HG02885 (cell line): ENCODE results near the gene PCBP1.
"Not testable (repeated sequence)": the region's sequence is repeated elsewhere in the genome, so short reads cannot be mapped to it uniquely, and the experiment has no call there.

Experiments used
- ATAC-seq: cut with Tn5 transposase; IDR thresholded peaks from one replicate; pipeline ENCODE4 v1.9.1; 2021; ENCODE audit warnings: mild to moderate bottlenecking; ENCODE audit not compliant: unreplicated experiment, poor library complexity

PCBP1 gene

DNA sequence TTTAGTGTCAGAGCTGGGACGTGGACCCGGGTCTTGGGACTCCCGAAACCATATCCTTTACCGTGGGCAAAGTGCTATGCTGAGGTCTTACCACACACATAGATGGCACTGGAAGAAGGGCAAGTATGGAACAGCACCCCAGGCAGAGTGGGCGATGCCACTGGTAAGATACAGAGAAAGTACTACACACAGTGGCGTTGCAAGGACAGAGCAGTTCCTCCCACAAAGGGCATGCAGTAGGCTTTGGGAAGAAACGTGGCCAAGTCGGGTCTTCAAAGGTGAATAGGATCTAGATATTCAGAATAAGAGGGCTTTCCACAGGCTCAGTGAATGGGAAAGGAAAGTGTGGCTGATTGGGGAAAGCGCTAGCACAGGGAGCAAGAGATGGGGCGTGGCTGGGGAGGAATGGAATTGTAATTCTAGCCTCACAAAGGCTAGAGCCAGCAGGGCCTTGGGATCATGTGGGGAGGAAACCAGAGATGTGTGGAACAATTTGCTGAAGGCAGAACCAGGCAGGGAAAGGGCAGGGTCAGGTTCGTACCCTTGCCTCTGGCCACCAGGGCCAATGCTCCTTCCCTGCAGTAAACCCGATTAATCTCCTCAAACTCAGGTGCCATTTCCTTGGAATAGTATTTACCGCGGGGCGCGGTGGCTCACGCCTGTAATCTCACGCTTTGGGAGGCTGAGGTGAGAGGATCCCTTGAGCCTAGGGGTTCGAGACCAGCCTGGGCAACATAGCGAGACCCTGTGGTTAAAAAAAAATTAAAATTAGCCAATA lies 36.0 kb downstream of the PCBP1 start:
- no peak for ATAC-seq

DNA sequence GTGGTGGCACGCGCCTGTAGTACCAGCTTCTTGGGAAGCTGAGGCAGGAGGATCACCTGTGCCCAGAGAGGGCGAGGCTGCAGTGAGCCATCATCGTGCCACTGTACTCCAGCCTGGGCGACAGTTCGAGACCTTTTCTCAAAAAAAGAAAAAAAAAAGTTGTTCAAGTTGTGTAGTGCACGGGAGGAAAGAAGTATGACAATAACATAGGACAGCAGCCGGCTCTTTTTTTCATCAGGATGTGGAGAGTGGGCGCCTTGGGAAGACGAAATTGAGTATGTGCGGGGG lies 36.5 kb downstream of the PCBP1 start:
- no peak for ATAC-seq

DNA sequence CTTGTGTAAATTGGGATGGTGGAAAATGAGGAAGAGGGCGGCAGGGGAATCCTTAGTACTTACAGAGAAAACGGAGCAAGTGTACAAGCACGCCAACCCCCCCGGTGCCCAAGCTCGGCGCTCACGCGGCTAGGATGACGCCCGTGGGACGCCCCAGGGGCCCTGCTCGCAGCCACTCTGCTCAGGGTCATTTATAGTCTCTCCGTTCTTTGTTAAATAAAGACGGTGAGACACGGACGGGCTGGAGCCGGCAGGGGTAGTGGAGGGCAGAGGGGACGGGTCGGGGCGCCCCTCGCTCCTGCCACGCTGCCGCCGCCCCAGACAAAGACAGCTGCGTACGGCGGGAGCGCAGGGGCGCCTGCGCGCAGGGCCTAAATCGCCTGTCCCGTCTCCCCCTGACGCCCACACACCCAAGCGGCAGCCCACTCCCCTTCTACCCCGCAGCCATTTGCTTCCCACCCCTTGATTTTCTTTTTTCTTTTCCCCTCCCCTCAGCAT lies 37.8 kb downstream of the PCBP1 start:
- ATAC-seq, result no peak

DNA sequence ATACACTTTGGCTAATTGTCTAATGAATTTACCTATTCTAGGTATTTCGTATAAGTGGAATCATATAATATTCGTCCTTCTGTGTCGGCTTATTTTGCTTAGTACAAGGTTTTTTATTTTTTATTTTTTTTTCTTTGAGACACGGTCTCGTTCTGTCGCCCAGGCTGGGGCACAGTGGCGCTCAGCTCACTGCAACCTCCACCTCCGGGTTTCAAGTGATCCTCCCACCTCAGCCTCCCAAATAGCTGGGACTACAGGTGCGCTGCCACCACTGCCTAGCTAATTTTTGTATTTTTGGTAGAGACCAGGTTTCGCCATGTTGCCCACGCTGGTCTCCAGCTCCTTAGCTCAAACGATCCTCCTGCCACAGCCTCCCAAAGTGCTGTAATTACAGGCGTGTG lies 38.2 kb downstream of the PCBP1 start:
- no peak for ATAC-seq

DNA sequence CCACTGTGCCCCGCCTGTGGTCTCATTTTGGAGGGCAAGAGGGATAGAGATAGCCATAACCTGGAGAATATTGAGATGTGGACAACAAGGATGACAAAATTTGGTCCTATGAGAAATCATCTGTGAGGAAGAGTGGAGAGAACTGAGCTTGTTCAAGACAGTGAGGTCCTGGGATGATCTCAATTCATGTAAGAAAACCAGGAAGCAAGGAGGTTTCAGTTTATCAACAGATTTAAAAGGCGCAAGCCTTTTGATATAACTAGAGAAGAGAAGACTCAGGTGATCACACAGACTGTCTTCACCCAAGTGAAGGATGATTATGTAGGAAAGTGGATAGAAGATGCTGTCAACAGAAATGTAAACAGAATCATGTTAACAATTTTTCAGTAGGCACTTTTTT lies 39.1 kb downstream of the PCBP1 start:
- no peak for ATAC-seq

DNA sequence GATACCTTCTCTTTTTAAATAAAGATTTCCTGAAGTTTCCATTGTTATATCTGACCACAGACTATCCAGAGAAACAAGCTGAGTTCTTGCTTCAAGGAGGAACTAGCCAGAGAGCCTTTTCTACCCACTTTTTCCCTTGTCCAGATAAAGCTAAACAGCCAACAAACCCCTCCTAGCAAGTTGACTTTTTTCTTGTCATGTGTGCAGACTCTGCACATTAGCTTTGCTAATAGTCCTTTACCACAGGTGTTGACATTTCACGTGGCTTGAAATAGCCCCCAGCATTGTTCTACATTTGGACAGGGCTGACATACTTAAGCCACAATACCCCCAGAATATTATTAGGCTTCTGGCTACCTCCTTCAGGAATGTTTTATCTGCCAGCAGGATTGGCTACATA lies 40.7 kb downstream of the PCBP1 start:
- no peak for ATAC-seq

DNA sequence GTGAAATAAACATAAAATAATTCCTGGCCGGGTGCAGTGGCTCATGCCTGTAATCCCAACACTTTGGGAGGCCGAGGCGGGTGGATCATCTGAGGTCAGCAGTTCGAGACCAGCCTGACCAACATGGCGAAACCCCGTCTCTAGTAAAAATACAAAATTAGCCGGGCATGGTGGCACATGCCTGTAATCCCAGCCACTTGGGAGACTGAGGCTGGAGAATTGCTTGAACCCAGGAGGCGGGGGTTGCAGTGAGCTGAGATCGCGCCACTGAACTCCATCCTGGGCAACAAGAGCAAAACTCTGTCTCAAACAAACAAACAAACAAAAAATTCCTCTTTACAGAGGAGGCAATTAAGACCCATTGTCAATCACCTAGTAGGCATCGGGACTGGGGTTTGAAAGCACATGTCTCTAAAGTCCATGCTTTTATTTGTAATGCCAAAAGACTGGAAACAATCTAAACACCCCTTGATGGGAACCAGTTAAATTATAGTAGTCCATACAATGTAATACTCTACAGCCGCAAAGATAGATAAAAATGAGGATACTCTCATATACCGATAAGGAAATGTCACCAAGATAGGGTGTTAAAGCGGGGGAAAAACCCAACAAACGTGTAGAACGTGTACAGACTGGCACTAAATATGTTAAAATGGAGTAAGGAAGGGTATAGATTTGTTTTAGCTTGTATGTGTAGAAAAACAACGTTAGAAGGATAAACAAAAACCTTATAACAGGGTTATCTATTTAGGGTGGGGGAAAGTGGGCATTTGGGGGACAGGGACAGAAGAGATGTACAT lies 44.3 kb downstream of the PCBP1 start:
- not testable (repeated sequence) for ATAC-seq

DNA sequence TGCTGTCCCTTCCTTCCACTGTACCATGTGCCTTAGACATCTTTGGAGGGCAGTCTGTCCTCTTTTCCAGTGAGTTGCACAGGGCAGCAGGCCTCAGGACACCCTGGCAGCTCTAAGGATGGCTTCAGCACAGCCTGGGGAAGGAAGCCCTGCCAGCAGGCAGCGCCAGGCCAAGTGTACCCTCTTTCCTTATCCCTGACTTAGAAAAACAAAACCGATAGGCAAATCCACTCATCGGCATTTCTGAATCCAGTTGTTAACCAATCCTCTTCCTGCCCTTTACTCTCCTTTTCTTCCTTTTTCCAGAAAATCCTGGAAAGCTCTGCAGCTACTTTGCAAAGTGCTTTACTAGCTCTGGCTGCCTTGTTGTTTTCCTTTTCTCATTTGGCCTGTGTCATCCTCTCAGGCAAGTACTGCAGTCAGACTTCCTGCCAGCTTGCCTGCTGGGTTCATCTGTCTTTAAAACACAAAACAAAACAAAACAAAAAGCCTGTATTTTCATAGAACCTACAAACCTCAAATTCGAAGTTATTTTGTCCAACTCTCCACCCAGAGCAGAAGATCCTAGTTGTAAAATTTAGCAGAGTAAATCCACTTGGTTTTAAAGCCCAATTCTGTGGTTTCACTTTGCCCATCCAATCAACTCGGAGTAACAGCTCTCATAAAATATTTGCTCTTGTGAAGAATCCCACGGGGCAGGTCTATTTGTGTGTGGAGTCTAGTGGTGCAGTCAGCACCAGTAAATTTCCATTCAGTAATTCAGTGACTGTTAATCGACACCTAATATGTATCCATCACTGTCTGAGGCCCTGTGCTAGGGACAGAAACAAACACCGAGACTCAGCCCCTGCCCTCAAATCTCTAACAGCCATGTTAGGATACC lies 45.2 kb downstream of the PCBP1 start:
- peak; percentile 57 for ATAC-seq

DNA sequence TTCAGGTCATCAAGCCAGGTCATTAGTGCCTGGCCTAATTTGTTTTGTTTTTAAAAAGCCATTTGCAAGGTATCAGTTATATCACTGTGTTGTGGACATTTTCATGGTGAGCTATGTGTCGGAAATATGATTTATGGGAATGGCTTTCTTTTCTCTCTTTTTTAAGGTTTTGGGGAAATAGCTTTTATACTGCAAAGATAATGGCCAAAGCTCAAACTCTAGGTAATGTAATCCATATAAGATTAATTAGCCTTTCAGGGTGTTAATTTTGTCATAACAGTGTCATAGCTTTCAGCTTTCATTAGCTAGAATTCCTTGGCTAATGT lies 45.8 kb downstream of the PCBP1 start:
- ATAC-seq, result no peak

DNA sequence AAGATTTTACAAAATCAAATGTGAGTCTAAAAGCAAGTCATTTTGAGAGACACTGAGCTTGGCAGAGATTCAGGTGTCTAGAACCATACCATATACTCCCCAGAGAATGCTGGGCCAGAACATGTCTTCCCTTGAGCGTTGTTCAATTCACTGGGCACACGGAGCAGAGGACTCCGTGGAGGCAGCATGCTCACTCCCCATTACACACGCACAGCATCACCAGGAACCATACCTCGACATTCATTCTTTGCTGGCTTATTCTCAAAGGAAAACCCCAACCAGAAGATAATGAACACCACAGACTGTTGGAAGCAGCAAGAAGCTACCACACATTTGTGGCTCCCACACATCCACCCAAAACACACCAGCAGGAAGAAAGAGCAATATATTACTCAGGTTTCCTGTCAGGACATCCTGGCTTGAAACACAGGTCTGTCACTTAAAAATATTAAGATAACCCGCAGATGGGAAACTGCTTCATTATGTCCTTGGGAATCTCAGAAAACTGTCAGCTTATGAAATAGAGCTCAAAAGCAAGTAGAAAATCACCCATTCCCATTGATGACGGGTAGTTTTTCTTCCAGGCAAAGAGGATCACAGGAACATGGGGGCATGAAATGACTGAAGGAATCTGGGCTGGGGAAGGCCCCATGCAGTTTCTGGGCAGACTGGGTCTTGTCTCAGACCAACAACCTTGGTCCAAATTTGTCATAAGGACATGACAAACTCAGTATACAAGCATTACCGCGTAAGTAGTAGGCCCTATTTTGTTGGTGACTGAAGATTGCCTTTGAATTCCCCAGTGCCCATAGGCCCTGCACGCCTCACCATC lies 46.4 kb downstream of the PCBP1 start:
- no peak for ATAC-seq

DNA sequence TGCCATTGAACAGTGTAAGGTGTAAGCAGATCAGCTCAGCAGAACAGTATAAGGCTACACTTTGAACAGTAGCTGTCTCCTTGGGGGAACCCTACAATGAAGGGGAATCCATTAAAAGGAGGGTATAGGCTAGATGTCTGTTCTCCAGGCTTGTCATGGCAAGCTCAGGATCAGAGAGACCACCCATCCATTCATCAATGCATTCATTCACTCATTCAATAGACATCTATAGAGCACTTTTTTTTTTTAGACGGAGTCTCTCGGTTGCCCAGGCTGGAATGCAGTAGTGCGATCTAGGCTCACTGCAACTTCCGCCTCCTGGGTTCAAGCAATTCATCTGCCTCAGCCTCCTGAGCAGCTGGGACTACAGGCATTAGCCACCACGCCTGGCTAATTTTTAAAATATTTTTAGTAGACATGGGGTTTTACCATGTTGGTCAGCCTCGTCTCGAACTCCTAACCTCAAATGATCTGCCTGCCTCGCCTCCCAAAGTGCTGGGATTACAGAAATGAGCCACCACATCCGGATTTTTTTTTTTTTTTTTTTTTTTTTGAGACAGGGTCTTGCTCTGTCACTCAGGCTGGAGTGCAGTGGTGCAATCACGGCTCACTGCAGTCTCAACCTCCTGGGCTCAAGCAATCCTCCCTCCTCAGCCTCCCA lies 47.2 kb downstream of the PCBP1 start:
- ATAC-seq, result not testable (repeated sequence)
